ENCODE data around the gene FOXF1. TPM values are rescaled to one million over a fixed set of nuclear protein-coding genes. Genes with fewer than 3 reads are reported as not detected.

Gene FOXF1
- polyA plus RNA-seq, 1 donor: 22.3 TPM

- H3K27me3 ChIP-seq (ENCODE audit: control insufficient read depth, insufficient read depth, low read length): peaks cover 90% of the 10 kb centered on the region
- DNase-seq: peak; percentile 64 to 73
- H3K36me3 ChIP-seq (ENCODE audit: control insufficient read depth, insufficient read depth, low read length): peaks cover 8% of the 10 kb centered on the region
- H3K9me3 ChIP-seq (ENCODE audit: control insufficient read depth, low read depth, low read length): peaks cover 8% of the 10 kb centered on the region
- H3K27ac ChIP-seq (ENCODE audit: low read length): peak overlapping the region; percentile 93
- H3K4me1 ChIP-seq (ENCODE audit: control insufficient read depth, insufficient read depth, low read length): no peaks in the 10 kb centered on the region
- no CpG with 5 or more reads among the region's 84 CpGs for WGBS (ENCODE audit: insufficient coverage, low lambda C conversion rate)
- H3K4me3 ChIP-seq (ENCODE audit: low read length): peak overlapping the region; percentile 57
These were observed 415 bp upstream of the FOXF1 start for GRCh38 chr16:86509759-86510464.

GRCh38 chr16:86511317-86512161, 1.2 kb downstream of the FOXF1 start:
- no peak for DNase-seq

GRCh38 chr16:86512301-86512859, 2.1 kb downstream of the FOXF1 start:
- peak overlapping the region; percentile 86 for H3K27ac ChIP-seq (ENCODE audit: low read length)
- no CpG with 5 or more reads among the region's 24 CpGs for WGBS (ENCODE audit: insufficient coverage, low lambda C conversion rate)
- no peaks in the 10 kb centered on the region for H3K4me1 ChIP-seq (ENCODE audit: control insufficient read depth, insufficient read depth, low read length)
- DNase-seq: no peak
- peaks cover 23% of the 10 kb centered on the region for H3K36me3 ChIP-seq (ENCODE audit: control insufficient read depth, insufficient read depth, low read length)
- peak overlapping the region; percentile 73 for H3K4me3 ChIP-seq (ENCODE audit: low read length)
- H3K9me3 ChIP-seq (ENCODE audit: control insufficient read depth, low read depth, low read length): peaks cover 22% of the 10 kb centered on the region
- H3K27me3 ChIP-seq (ENCODE audit: control insufficient read depth, insufficient read depth, low read length): peaks cover 91% of the 10 kb centered on the region

More at GRCh38 chr16:86511317-86512161, 1.2 kb downstream of the FOXF1 start:
- H3K4me3 ChIP-seq (ENCODE audit: low read length): peak overlapping the region; percentile 73
- no peaks in the 10 kb centered on the region for H3K4me1 ChIP-seq (ENCODE audit: control insufficient read depth, insufficient read depth, low read length)
- peaks cover 91% of the 10 kb centered on the region for H3K27me3 ChIP-seq (ENCODE audit: control insufficient read depth, insufficient read depth, low read length)
- peaks cover 17% of the 10 kb centered on the region for H3K36me3 ChIP-seq (ENCODE audit: control insufficient read depth, insufficient read depth, low read length)
- no CpG with 5 or more reads among the region's 44 CpGs for WGBS (ENCODE audit: insufficient coverage, low lambda C conversion rate)
- H3K27ac ChIP-seq (ENCODE audit: low read length): peak overlapping the region; percentile 86
- peaks cover 19% of the 10 kb centered on the region for H3K9me3 ChIP-seq (ENCODE audit: control insufficient read depth, low read depth, low read length)

DNA sequence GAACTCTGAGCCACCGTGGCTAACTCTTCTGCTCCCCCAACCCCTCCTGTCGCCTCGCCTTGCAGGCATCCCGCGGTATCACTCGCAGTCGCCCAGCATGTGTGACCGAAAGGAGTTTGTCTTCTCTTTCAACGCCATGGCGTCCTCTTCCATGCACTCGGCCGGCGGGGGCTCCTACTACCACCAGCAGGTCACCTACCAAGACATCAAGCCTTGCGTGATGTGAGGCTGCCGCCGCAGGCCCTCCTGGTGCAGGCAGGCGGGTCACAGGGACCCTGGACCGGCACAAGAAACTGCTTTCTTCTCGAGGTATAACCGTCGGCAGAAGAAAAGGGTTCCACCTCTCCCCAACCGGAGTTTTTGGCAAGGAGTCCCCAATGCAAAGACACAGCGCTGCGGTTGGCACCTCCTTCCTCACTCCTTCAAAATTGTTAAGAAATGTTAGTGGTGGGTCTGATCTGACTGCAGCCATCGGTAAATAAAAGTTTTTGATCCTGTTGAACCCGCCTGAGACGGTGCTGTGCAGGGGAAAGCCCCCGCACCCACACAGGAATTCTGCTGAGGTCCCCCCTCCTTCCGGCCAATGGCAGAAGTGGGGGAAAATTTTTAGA, 2.6 kb downstream of the FOXF1 start:
- Histone ChIP-seq H3K27me3 (ENCODE audit: control insufficient read depth, insufficient read depth, low read length) (peaks cover 91% of the 10 kb centered on the region), H3K4me1 (ENCODE audit: control insufficient read depth, insufficient read depth, low read length) (peaks cover 2% of the 10 kb centered on the region), H3K9me3 (ENCODE audit: control insufficient read depth, low read depth, low read length) (peaks cover 22% of the 10 kb centered on the region), H3K36me3 (ENCODE audit: control insufficient read depth, insufficient read depth, low read length) (peaks cover 23% of the 10 kb centered on the region), H3K4me3 (ENCODE audit: low read length) (peak overlapping the region; percentile 73), H3K27ac (ENCODE audit: low read length) (peak overlapping the region; percentile 86)
- 15% methylated on average over 4 of the region's 29 CpGs for WGBS (ENCODE audit: insufficient coverage, low lambda C conversion rate)
- DNase-seq: no peak

GRCh38 chr16:86513471-86514277, 3.3 kb downstream of the FOXF1 start:
- Histone ChIP-seq H3K4me3 (ENCODE audit: low read length) (peak overlapping the region; percentile 73), H3K36me3 (ENCODE audit: control insufficient read depth, insufficient read depth, low read length) (peaks cover 23% of the 10 kb centered on the region), H3K9me3 (ENCODE audit: control insufficient read depth, low read depth, low read length) (peaks cover 22% of the 10 kb centered on the region), H3K27ac (ENCODE audit: low read length) (peak overlapping the region; percentile 75), H3K4me1 (ENCODE audit: control insufficient read depth, insufficient read depth, low read length) (peaks cover 5% of the 10 kb centered on the region), H3K27me3 (ENCODE audit: control insufficient read depth, insufficient read depth, low read length) (peaks cover 91% of the 10 kb centered on the region)
- 14% methylated on average over 6 of the region's 35 CpGs for WGBS (ENCODE audit: insufficient coverage, low lambda C conversion rate)
- DNase-seq: no peak

DNA sequence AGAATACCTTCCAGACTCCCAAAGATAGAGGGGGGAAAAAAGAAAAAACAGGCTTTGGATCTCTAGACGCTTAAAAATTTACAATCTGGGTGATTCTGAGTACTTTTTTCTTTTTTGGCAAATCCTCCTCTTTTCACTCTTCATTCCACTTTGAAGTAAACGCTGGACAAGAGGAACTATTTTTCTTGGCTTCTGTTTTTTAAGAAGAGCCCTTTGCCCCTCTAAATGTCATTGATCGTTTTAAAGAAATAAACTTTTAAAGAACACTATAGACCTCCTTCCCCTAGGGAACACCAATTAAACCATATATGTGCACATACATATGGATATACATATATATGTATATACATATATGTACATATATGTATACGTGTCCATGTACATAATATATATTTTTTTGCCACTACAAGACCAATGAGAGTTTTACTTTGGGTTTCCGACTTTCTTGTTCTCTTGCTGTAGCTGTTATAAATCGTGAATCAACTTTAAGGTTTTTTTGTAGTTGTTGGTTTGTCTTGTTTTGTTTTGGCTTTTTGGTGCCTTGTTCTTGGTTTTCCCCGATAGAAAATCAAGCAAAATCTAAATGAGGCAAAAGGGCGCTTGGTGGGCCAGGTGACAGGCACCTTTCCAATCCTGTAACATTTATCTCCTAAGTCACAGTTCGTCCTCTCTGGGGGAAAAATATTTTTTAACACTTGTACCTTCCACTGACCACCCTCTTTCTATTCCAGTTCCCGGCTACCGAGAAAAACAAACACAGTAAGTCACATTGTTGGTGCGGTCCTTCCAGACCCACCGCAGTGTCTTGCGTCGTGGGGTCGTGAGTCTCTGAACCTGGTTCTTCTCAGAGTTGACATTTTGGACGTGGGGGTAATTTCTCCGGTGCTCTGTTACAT, 4.4 kb downstream of the FOXF1 start:
- peak overlapping the region; percentile 75 for H3K27ac ChIP-seq (ENCODE audit: low read length)
- H3K27me3 ChIP-seq (ENCODE audit: control insufficient read depth, insufficient read depth, low read length): peaks cover 91% of the 10 kb centered on the region
- peaks cover 5% of the 10 kb centered on the region for H3K4me1 ChIP-seq (ENCODE audit: control insufficient read depth, insufficient read depth, low read length)
- peaks cover 19% of the 10 kb centered on the region for H3K9me3 ChIP-seq (ENCODE audit: control insufficient read depth, low read depth, low read length)
- H3K4me3 ChIP-seq (ENCODE audit: low read length): peak overlapping the region; percentile 73
- DNase-seq: no peak
- H3K36me3 ChIP-seq (ENCODE audit: control insufficient read depth, insufficient read depth, low read length): peaks cover 23% of the 10 kb centered on the region
- WGBS (ENCODE audit: insufficient coverage, low lambda C conversion rate): 12% methylated on average over 9 of the region's 18 CpGs

DNA sequence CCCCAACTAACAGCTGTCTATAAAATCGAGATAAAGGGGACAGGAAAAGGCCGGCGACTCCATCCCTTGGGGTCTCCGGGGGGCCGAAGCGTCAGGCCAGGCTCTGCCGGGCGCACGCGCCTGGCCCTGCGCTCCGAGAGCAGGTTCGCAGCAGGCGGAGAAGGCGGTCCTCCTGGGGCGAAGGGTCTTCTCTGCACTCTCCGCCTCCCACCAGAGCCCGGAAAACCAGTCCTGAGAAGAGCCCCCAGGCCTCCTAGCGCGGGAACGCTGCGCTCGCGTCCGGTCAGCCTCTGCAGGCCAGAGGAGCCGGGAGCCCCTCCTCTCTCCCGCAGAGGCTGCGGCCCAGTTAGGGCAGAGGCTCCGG, 5.1 kb downstream of the FOXF1 start:
- WGBS (ENCODE audit: insufficient coverage, low lambda C conversion rate): no CpG with 5 or more reads among the region's 29 CpGs
- no peak for DNase-seq
- peaks cover 19% of the 10 kb centered on the region for H3K9me3 ChIP-seq (ENCODE audit: control insufficient read depth, low read depth, low read length)
- H3K27ac ChIP-seq (ENCODE audit: low read length): peak overlapping the region; percentile 75
- peaks cover 23% of the 10 kb centered on the region for H3K36me3 ChIP-seq (ENCODE audit: control insufficient read depth, insufficient read depth, low read length)
- peaks cover 89% of the 10 kb centered on the region for H3K27me3 ChIP-seq (ENCODE audit: control insufficient read depth, insufficient read depth, low read length)
- peak overlapping the region; percentile 73 for H3K4me3 ChIP-seq (ENCODE audit: low read length)
- peaks cover 8% of the 10 kb centered on the region for H3K4me1 ChIP-seq (ENCODE audit: control insufficient read depth, insufficient read depth, low read length)

DNA sequence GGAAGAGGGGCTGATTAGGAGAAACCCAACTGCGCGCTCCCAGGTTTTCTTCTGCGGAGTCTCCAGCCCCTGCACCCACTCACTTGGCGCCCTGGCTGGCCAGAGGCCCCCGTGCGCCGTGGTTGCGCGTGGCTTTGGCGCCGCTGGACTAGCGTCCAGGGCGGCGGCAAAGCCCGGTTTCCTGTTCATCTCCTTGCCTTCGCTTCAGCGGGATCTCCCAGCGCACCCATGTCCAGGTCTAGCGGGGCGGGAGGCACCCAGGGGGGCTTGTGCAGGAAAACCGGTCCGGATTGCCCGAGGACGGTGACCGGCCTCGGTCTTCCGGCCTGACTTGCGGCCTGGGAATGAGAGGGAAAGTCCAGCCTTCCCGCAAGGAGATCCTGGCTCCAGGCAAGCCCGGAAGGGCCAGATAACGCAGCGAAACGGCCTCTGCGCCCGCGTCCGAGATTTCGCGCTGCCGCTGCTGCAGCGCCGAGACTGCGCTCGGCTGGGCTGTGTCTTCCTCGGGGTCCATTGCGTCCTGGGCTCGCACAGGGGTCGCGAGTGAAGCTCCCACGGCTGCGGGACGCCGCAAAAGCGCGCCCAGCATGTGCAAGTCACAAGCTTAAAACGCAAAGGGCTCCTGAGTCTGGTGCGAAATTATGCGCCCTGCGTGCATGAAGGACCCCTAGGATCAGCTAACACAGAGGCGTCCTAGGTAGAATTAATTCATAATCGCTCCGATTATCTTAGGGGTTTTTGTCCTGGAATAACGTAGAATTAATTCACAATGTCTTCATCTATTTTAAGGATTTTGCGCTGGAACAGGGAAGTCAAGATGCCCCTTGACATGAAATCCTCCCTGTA, 5.7 kb downstream of the FOXF1 start:
- no CpG with 5 or more reads among the region's 64 CpGs for WGBS (ENCODE audit: insufficient coverage, low lambda C conversion rate)
- Histone ChIP-seq H3K27me3 (ENCODE audit: control insufficient read depth, insufficient read depth, low read length) (peaks cover 89% of the 10 kb centered on the region), H3K4me3 (ENCODE audit: low read length) (peak overlapping the region; percentile 73), H3K36me3 (ENCODE audit: control insufficient read depth, insufficient read depth, low read length) (peaks cover 23% of the 10 kb centered on the region), H3K4me1 (ENCODE audit: control insufficient read depth, insufficient read depth, low read length) (peaks cover 8% of the 10 kb centered on the region), H3K9me3 (ENCODE audit: control insufficient read depth, low read depth, low read length) (peaks cover 14% of the 10 kb centered on the region), H3K27ac (ENCODE audit: low read length) (peak overlapping the region; percentile 75)
- DNase-seq: no peak
